NCI-H2029 (cell line): Measurements from ENCODE around the gene MYLK4.

ENCODE experiments used
- DNase-seq: peaks from one replicate; lab custom pipeline; 2025; lab: John Stamatoyannopoulos, UW

Gene MYLK4

DNA sequence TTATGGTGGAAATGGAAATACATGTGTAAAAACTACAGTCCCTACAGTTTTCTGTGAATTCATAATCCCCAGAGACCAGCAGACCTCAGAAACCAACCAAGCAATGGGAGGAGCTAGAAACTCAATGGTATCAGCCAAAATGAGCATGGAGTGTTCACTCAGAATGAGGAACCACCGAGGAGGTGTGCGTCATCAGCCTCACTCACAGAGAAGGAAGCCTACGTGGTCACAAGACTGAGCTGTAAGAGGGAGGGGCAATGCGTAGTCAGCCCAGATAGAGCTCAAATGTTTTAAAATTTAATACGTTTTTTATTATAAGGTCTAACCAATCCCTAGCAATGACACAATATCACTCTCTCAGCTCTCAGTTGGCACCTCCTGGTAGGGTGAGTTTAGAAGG, 17.4 kb downstream of the MYLK4 start:
- no peak for DNase-seq

DNA sequence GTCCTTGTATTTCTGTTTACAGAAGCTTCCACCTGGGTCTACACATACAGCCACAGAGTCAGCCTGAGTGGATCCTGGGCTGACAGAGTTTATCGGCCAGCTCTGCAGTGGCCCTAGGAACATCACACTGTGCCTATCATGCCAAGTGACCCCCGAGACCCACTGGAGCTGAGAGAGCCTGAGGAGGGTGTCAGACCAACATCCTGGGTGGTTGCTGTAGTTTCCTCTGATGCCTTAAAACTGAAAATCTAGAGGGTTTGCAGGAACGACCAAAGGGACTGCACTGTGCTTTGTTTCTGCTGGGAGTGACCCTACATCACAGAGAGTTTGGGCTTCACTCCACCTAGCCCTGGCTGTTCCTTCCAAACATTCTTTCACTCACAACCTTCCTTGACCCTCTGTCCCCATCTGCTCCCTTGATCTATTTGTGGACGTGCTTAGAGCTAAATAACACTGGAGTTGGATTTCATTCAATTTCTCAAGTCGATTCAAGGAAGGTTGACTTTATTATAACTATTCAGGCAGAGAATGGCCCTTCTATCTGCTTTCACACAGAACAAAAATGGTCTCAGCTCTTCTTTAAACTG, 18.1 kb downstream of the MYLK4 start:
- peak; percentile 54 for DNase-seq

GRCh38 chr6:2731281-2731909, 19.3 kb downstream of the MYLK4 start:
- DNase-seq: no peak

DNA sequence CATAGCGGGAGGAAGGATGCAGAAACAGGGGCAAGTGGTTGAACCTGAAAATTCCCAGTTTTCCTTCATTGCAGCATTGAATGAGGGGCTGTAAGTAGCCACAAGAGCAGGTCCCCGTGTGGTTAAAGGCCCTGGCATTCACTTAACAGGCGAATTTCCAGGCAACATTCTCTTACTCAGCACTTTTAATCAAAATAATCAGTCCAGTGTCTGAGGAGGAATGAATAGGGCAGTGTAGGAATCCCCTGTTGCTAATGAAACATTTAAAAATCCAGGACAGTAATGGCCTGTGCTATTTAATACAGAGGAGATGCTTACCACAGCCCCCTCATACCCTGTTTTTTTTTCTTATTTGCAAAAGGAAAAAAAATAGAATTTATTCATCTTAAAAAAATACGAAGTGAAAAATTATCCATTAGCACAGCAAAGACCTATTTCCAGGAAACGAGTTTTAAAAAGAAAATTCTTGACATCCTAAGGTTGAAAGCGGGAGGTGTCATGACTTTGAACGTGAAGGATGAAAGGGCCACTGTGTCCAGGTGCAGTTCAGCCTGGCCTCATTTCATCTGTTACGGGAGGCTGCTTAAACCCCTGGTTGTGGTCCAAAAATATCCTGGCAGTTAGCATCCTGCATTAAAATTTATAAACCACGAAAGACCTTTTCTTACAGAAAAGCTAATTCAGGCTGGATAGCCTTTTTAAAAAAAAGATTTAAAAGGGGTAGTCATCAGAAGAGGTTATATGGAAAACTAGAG, 20.2 kb downstream of the MYLK4 start:
- DNase-seq: no peak

GRCh38 chr6:2729921-2730320, 20.8 kb downstream of the MYLK4 start:
- DNase-seq: no peak

DNA sequence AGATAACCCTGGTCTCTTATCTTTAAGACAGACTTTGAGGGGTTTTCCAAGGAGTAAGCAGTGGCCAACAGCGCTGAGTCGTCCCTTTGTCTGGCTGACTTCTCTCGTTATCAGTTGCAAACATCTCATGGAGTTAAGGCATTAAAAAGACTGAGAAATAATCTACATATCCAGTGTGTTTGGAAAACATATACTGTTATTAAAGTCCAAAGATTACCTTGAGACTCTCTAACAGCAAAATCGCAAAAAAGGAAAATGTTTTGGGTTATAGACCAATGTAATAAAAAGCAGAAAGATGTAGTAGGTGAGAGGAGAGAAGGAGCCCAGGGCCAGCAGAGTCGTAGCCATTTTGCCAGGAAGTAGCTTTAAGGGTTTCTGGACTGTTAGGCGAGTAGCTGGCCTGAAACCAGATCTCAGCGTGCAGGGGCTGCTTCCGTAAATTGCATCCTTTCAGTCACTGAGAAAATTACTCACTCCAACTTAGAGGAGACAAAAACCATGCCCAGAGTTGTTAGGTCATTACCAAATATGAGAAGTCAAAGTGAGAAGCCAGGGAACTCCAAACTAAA, 24.6 kb downstream of the MYLK4 start:
- no peak for DNase-seq

GRCh38 chr6:2725364-2725988, 25.2 kb downstream of the MYLK4 start:
- no peak for DNase-seq

- no peak for DNase-seq
Observed at GRCh38 chr6:2721219-2721618, 29.5 kb downstream of the MYLK4 start.

DNA sequence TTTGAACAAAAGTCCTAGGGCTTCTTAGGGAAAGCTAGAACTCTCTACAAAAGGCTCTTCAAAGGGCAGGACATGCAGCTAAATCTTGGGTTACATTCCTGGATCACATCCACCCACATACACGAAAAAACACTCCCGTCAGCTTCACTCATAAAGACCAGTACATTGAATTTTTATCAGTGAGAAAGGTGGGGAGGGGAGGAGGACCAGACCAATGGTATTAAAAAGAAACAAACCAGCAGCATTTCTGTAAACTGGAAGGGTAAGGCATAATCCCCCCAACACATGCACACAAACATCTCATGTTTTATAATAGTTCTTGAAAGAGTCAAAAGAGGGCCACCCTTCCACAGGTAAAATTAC, 31.6 kb downstream of the MYLK4 start:
- DNase-seq: no peak

- DNase-seq: no peak
Observed at GRCh38 chr6:2718334-2719092, 32.2 kb downstream of the MYLK4 start.

DNA sequence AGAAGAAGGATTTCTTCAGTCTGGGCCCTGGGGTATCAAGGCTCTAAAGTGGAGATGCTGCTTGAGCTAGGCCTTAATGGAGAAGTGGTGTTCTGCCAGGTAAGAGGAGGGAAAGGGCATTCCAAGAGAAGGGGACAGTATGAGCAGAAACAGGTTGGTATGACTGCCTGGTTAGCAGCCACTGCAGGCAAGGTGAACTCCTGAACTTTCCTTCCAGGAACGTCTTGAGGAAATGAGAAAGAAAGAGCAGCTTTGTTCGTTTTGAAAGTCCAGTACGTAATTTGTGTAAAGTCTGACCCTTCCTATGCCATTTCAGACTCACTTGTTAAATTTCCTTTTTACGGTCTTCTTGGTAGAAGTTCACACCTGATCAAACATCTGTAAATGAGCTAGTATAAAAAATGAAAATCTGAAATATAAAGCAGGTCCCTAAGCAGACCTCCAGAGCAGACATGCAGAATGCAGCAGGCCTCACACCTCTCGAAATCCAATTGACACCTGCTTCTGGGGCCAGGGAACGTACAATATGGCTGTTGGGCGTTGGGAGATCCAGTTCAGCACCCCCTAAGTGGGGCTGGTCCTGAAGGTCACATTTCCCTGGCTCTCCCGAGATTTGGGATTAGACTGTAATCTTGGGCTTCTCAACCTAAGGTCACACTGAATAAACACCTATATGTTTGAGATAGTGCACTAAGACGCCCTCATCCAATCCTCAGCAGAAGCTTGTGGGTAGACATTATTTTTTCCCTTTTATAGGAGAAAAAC, 33.6 kb downstream of the MYLK4 start:
- DNase-seq: no peak

DNA sequence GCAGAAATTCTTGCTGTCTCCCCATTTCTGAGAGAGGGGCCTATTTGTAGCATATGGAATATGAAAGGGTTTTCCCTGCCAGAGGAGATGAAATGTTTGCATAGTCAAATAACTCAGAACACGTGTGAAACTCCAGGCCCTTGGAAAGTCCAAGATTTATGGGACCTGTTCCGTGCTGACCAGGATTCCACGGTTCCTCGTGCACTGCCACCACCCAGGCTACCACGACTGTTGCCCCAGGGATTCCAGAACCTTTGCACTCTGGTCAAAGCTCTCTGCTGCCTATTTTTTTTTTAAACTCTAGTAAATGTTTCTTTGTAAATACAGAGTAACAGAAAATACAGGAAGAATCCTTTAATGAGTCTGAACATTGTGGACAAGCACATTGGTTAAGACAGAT, 35.0 kb downstream of the MYLK4 start:
- DNase-seq: no peak

DNA sequence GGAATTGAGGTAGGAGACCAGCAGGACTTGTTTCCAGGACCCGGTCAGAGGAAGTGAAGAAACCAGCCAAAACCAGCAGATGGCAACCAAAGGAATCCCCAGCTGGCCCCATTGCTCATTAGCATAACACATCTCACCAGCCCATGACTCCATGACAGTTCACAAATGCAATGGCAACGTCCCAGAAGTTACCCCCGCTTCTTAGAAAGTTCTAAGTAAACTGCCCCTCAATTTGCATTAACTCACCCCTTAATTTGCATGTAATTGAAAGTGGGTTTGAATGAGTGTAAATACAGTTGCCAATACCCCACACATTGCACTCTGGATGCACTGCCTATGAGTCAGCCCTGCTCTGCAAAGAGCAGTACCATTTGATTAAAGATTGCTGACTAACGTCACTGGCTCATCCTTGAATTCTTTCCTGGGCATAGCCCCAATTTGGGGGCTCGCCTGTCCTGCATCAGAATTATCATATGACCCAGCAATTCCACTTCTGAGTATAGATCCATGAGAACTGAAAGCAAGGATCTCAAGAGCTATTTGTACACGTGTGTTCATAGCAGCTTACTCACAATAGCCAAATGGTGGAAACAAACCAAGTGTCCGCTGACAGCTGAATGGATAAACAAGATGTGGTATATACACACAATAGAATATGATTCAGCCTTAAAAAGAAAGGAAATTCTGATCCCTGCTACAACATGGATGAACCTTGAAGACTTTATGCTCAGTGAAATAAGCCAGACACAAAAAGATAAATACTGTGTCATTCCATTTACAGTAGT, 36.4 kb downstream of the MYLK4 start:
- no peak for DNase-seq

GRCh38 chr6:2713473-2714110, 37.1 kb downstream of the MYLK4 start:
- DNase-seq: no peak

DNA sequence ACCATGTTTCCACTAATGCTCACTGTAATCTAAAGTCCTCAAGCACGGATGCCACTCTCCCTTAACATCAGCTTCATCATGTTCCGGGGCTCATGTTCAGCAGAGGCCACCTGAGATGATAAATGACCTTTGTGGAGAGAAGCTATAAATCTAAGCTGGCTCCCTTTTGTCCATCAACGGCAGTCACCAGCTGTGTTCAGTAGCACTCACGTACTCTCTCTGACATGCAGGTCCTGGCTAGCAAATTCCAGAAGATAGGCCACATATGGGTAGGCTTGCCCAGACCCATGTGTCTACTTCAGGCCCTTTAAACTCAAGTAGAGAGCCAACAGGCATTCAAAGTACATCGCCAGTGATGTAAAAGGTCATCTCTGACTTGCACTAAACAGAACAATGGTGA, 38.6 kb downstream of the MYLK4 start:
- DNase-seq: no peak

GRCh38 chr6:2710412-2710811, 40.3 kb downstream of the MYLK4 start:
- no peak for DNase-seq

GRCh38 chr6:2708456-2708855, 42.3 kb downstream of the MYLK4 start:
- DNase-seq: no peak

DNA sequence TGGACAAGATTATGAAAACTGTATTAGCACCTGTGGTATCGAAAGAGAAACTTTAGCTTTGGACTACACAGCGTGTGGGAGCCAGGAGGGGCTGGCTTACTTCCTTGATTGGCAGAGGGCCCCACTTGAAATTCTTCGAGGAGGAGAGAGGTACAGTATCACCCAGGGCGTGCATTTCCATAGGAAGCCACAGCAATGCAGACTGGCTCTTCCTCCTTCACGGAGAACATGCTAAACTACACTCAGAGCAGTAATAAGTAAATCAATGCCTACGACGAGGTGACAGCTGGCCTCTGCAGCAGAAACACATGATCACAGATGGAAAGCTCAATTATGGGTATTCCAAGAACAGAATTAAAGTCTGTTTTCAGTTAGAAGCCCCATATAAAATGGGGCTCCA, 44.2 kb downstream of the MYLK4 start:
- DNase-seq: no peak

DNA sequence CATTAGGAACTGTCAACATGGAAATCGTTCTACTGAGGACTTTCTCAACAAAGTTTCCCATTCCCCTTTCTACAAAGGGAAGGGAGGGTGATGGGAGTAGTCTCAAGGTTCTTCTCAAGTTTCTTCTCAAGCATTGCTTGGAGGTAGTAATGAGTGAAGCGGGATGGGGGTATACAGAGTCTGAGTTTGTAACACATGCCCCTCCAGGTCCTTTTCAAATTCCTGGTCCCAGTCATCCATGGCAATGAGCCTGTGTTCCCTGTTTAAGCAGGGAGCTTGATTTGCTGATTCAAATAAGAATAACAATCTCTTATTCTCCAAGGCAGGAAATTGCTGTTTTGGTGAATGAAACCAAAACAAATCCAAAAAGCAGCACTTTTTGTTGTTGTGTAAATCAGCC, 45.5 kb downstream of the MYLK4 start:
- DNase-seq: no peak

GRCh38 chr6:2697291-2697690, 53.4 kb downstream of the MYLK4 start:
- no peak for DNase-seq
